Coronary artery (tissue), 2 donors: ENCODE results near the gene MRTFA.
"Not testable (repeated sequence)": the region's sequence is repeated elsewhere in the genome, so short reads cannot be mapped to it uniquely, and the experiment has no call there.

Source experiments
- DNase-seq: peaks from one replicate; pipeline ENCODE4 v3.0.0-alpha.2; 2017; ENCODE audit warnings: low spot score
- H3K27ac ChIP-seq, 2 donors: fragments of 200-600 bp; sonication (generic); one replicate each; pipeline ENCODE4 v1.5.1; 2016 to 2019
- H3K4me3 ChIP-seq: fragments of 200-600 bp; sonication (generic); 2 replicates; pipeline ENCODE4 v1.5.1; 2016; ENCODE audit warnings: mild to moderate bottlenecking, moderate library complexity
- TF ChIP-seq, protein P1 (sequence below): fragments of 200-600 bp; sonication (generic); IDR thresholded peaks from one replicate; pipeline ENCODE4 v1.5.1; 2019; ENCODE audit warnings: antibody characterized with exemption

MRTFA gene

DNA sequence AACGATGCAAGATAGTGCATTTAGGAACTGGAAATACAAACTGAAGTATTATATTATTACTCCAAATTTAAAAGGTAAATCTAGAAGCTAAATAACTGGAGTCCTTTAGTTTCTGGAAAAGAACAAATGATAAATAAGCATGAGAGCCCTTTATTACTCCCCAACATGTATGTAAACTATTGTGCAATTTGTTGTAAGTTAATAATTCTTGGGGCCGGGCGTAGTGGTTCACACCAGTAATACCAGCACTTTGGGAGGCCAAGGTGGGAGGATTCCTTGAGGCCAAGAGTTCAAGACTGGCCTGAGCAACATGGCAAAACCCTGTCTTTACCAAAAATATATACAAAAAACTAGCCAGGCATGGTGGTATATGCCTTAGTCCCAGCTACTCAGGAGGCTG is 255.1 kb downstream of the MRTFA start:
- Histone ChIP-seq H3K4me3 (no peak overlapping the region), H3K27ac (no peak overlapping the region)
- TF ChIP-seq, protein P1, sequence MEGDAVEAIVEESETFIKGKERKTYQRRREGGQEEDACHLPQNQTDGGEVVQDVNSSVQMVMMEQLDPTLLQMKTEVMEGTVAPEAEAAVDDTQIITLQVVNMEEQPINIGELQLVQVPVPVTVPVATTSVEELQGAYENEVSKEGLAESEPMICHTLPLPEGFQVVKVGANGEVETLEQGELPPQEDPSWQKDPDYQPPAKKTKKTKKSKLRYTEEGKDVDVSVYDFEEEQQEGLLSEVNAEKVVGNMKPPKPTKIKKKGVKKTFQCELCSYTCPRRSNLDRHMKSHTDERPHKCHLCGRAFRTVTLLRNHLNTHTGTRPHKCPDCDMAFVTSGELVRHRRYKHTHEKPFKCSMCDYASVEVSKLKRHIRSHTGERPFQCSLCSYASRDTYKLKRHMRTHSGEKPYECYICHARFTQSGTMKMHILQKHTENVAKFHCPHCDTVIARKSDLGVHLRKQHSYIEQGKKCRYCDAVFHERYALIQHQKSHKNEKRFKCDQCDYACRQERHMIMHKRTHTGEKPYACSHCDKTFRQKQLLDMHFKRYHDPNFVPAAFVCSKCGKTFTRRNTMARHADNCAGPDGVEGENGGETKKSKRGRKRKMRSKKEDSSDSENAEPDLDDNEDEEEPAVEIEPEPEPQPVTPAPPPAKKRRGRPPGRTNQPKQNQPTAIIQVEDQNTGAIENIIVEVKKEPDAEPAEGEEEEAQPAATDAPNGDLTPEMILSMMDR: no peak
- no peak for DNase-seq

GRCh38 chr22:40378448-40378847 is 258.1 kb downstream of the MRTFA start:
- not testable (repeated sequence) for DNase-seq, H3K27ac ChIP-seq, H3K4me3 ChIP-seq

DNA sequence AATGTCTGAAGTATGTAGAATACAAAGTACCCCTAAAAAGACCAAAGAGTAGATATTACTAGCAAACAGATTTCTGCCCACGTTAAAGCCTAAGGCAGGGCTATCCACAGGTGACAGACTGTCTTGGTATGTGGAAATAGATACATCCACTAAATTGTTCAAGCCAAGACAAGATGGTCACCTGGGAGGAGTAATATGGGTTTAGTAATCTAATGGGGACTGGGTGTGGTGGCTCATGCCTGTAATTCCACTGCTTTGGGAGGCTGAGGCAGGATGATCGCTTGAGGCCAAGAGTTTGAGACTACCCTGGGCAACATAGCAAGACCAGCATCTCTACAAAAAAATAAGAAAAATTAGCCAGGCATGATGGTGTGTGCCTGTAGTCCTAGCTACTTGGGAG is 258.6 kb downstream of the MRTFA start:
- no peak overlapping the region for H3K4me3 ChIP-seq
- TF ChIP-seq, protein P1: no peak
- no peak overlapping the region for H3K27ac ChIP-seq
- DNase-seq: no peak

DNA sequence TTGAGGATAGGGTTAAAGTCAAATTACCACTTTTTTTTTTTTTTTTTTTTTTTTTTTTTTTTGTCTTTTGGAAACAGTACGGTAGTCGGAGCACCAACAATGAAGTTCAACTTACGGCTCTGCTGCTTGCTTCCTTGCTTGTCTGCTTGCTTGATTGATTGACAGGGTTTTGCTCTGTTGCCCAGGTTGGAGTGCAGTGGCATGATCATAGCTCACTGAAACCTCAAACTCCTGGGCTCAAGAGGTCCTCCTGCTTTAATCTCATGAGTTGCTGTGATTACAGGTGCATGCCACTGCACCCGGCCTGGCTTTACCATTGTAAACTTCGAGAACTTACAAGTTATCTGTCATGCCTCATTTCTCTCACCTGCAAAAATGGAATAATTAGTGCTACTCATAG is 260.4 kb downstream of the MRTFA start:
- Histone ChIP-seq H3K27ac (no peak overlapping the region), H3K4me3 (no peak overlapping the region)
- DNase-seq: no peak
- TF ChIP-seq, protein P1: no peak

GRCh38 chr22:40374567-40374966 is 262.0 kb downstream of the MRTFA start:
- no peak for DNase-seq
- Histone ChIP-seq H3K27ac (no peak overlapping the region), H3K4me3 (no peak overlapping the region)
- TF ChIP-seq, protein P1: no peak

DNA sequence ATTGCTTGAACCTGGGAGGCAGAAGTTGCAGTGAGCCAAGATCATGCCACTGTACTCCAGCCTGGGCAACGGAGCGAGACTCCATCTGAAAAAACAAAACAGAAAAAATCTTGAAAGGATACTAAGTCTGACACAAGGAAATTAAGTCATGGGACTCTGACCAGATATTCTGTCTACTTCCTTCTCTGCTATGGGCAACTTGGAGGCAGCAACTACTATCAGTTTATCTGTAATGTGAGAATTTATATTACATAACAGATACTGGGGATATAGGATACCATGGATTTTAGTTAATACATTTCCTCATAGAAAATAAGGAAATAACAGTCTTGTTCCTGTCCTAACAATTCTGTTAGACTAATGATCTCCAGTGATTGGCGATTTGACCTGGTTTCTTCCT is 267.7 kb downstream of the MRTFA start:
- no peak for DNase-seq
- TF ChIP-seq, protein P1: no peak
- Histone ChIP-seq H3K27ac (no peak overlapping the region), H3K4me3 (no peak overlapping the region)

DNA sequence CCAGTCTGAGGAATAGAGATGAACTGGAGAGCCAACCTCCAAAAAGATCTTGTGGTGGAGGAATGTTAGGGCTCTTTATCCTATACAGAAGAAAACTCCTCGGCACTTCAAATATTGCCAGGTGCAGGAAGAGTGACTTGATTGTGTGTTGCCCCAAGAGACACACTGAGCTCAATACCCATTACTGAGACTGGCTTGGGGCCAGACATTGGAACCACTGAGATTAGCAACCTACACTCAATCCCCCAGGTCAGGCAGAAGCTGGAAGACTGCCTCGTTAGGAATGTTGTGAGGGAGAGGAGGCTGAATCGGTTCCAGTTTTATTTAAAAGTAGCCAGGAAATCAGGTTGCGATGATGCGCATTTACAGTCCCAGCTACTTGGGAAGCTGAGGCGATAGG is 268.5 kb downstream of the MRTFA start:
- TF ChIP-seq, protein P1: no peak
- H3K4me3 ChIP-seq: no peak overlapping the region
- H3K27ac ChIP-seq: no peak overlapping the region
- no peak for DNase-seq

DNA sequence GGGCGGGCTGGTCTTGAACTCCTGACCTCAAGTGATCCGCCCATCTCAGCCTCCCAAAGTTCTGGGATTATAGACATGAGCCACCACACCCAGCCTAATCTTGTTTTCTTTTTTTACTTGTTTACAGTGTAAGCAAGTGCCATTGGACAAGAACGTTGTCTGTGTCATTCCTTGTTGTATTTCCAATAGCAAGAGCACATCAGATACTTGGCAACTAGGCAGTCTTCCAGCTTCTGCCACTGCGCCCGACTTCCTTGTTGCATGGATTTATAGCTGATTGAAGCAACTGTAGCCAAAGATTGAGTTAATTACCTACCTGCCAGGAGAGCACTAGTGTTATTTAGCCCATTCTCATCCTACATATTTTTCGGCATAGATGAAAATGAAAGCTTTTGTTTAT is 269.2 kb downstream of the MRTFA start:
- Histone ChIP-seq H3K27ac (no peak overlapping the region), H3K4me3 (no peak overlapping the region)
- DNase-seq: no peak
- TF ChIP-seq, protein P1: no peak
